GM19035 (cell line): Measurements from ENCODE around the gene ADGRL3.
"Not testable (repeated sequence)": the region's sequence is repeated elsewhere in the genome, so short reads cannot be mapped to it uniquely, and the experiment has no call there.

ENCODE experiments used
- ATAC-seq: cut with Tn5 transposase; IDR thresholded peaks from one replicate; pipeline ENCODE4 v1.9.1; 2021; ENCODE audit not compliant: unreplicated experiment

ADGRL3 gene

GRCh38 chr4:61336488-61336887 is 136.4 kb downstream of the ADGRL3 start:
- no peak for ATAC-seq

GRCh38 chr4:61336916-61337315 is 136.8 kb downstream of the ADGRL3 start:
- no peak for ATAC-seq

GRCh38 chr4:61342061-61342460 is 141.9 kb downstream of the ADGRL3 start:
- no peak for ATAC-seq

- no peak for ATAC-seq
Measured at GRCh38 chr4:61350932-61351331, 150.8 kb downstream of the ADGRL3 start.

- ATAC-seq = no peak
Measured at GRCh38 chr4:61356696-61357095, 156.6 kb downstream of the ADGRL3 start.

- no peak for ATAC-seq
Measured at GRCh38 chr4:61359301-61359700, 159.2 kb downstream of the ADGRL3 start.

GRCh38 chr4:61372817-61373216 is 172.7 kb downstream of the ADGRL3 start:
- ATAC-seq = not testable (repeated sequence)

GRCh38 chr4:61373901-61374440 is 173.8 kb downstream of the ADGRL3 start:
- no peak for ATAC-seq

- ATAC-seq = no peak
Measured at GRCh38 chr4:61374447-61374891, 174.3 kb downstream of the ADGRL3 start.

GRCh38 chr4:61375301-61375700 is 175.2 kb downstream of the ADGRL3 start:
- ATAC-seq = no peak

- ATAC-seq = no peak
Measured at GRCh38 chr4:61376301-61376700, 176.2 kb downstream of the ADGRL3 start.

- no peak for ATAC-seq
Measured at GRCh38 chr4:61379406-61379805, 179.3 kb downstream of the ADGRL3 start.

GRCh38 chr4:61380865-61381264 is 180.7 kb downstream of the ADGRL3 start:
- ATAC-seq = no peak

- ATAC-seq = no peak
Measured at GRCh38 chr4:61385256-61385655, 185.1 kb downstream of the ADGRL3 start.

- not testable (repeated sequence) for ATAC-seq
Measured at GRCh38 chr4:61387372-61387771, 187.2 kb downstream of the ADGRL3 start.

GRCh38 chr4:61389640-61390039 is 189.5 kb downstream of the ADGRL3 start:
- ATAC-seq = no peak

- no peak for ATAC-seq
Measured at GRCh38 chr4:61395754-61396153, 195.6 kb downstream of the ADGRL3 start.

GRCh38 chr4:61397174-61397573 is 197.0 kb downstream of the ADGRL3 start:
- ATAC-seq = no peak

GRCh38 chr4:61400439-61401038 is 200.4 kb downstream of the ADGRL3 start:
- ATAC-seq = no peak

GRCh38 chr4:61401771-61402170 is 201.6 kb downstream of the ADGRL3 start:
- ATAC-seq = no peak

- no peak for ATAC-seq
Measured at GRCh38 chr4:61405307-61405706, 205.2 kb downstream of the ADGRL3 start.

GRCh38 chr4:61406677-61407076 is 206.6 kb downstream of the ADGRL3 start:
- ATAC-seq = no peak
